ENCODE measurements around the gene OR5H14.

OR5H14 gene

GRCh38 chr3:98199020-98199419, 51.7 kb downstream of the OR5H14 start:
- no peak for DNase-seq (ENCODE audit: low read depth in 2 of 2)
